ENCODE results near the gene CALY.

CALY gene

GRCh38 chr10:133351408-133352318 is 15.0 kb upstream of the CALY start:
- no peak for DNase-seq (ENCODE audit: low read depth in 2 of 2, low spot score in 1 of 2)

GRCh38 chr10:133350950-133351329 is 14.2 kb upstream of the CALY start:
- no peak for DNase-seq (ENCODE audit: low read depth in 2 of 2, low spot score in 1 of 2)

GRCh38 chr10:133350283-133350949 is 13.7 kb upstream of the CALY start:
- DNase-seq (ENCODE audit: low read depth in 2 of 2, low spot score in 1 of 2), result no peak

- DNase-seq (ENCODE audit: low read depth in 2 of 2, low spot score in 1 of 2), result no peak
Measured at GRCh38 chr10:133349577-133350011, 12.9 kb upstream of the CALY start.

GRCh38 chr10:133349160-133349568 is 12.5 kb upstream of the CALY start:
- DNase-seq (ENCODE audit: low read depth in 2 of 2, low spot score in 1 of 2), result no peak

GRCh38 chr10:133347710-133348517 is 11.2 kb upstream of the CALY start:
- DNase-seq (ENCODE audit: low read depth in 2 of 2, low spot score in 1 of 2), result no peak

GRCh38 chr10:133346413-133346812 is 9.7 kb upstream of the CALY start:
- DNase-seq (ENCODE audit: low read depth in 2 of 2, low spot score in 1 of 2), result no peak

GRCh38 chr10:133344236-133344635 is 7.5 kb upstream of the CALY start:
- DNase-seq (ENCODE audit: low read depth in 2 of 2, low spot score in 1 of 2), result no peak

- DNase-seq (ENCODE audit: low read depth in 2 of 2, low spot score in 1 of 2), result no peak
Measured at GRCh38 chr10:133343558-133343957, 6.9 kb upstream of the CALY start.

- no peak for DNase-seq (ENCODE audit: low read depth in 2 of 2, low spot score in 1 of 2)
Measured at GRCh38 chr10:133342942-133343341, 6.2 kb upstream of the CALY start.

- DNase-seq (ENCODE audit: low read depth in 2 of 2, low spot score in 1 of 2), result no peak
Measured at GRCh38 chr10:133341983-133342382, 5.3 kb upstream of the CALY start.

GRCh38 chr10:133339708-133340380 is 3.1 kb upstream of the CALY start:
- DNase-seq (ENCODE audit: low read depth in 2 of 2, low spot score in 1 of 2), result no peak

GRCh38 chr10:133338080-133339071 is 1.7 kb upstream of the CALY start:
- no peak for DNase-seq (ENCODE audit: low read depth in 2 of 2, low spot score in 1 of 2)

- DNase-seq (ENCODE audit: low read depth in 2 of 2, low spot score in 1 of 2), result no peak
Measured at GRCh38 chr10:133337370-133337725, 652 bp upstream of the CALY start.

- DNase-seq (ENCODE audit: low read depth in 2 of 2, low spot score in 1 of 2), result no peak
Measured at GRCh38 chr10:133336118-133336576, 549 bp downstream of the CALY start.

- peak; percentile 69 to 72 for DNase-seq (ENCODE audit: low read depth in 2 of 2, low spot score in 1 of 2)
Measured at GRCh38 chr10:133335246-133336117, 1.2 kb downstream of the CALY start.

GRCh38 chr10:133334503-133335245 is 2.0 kb downstream of the CALY start:
- DNase-seq (ENCODE audit: low read depth in 2 of 2, low spot score in 1 of 2), result no peak

Data from stimulated activated CD8-positive, alpha-beta memory T cell treated with anti-CD3 and anti-CD28 coated beads, Interleukin-4, amount 100 ng/mL, for 1 hour (primary cell).